CD8-positive, alpha-beta memory T cell (primary cell): ENCODE results near the gene ACAA1. TPM values are rescaled to one million over a fixed set of nuclear protein-coding genes. Genes with fewer than 3 reads are reported as not detected.
"Not testable (repeated sequence)": the region's sequence is repeated elsewhere in the genome, so short reads cannot be mapped to it uniquely, and the experiment has no call there.

Source experiments
- CTCF ChIA-PET: fragments of 350-600 bp; sonication (Branson Sonifier 250); formaldehyde crosslinking; loops from one replicate; lab custom pipeline; 2021; ENCODE audit warnings: antibody characterized with exemption; lab: Charles Lee
- POLR2A ChIA-PET: fragments of 350-600 bp; sonication (Branson Sonifier 250); formaldehyde crosslinking; loops from one replicate; lab custom pipeline; 2021; ENCODE audit warnings: antibody characterized with exemption; lab: Charles Lee
- DNase-seq, 5 donors: peaks; one replicate each; pipeline versions ENCODE4 v3.0.0 to v3.0.0-alpha.2; 2020 to 2022; ENCODE audit warnings: mixed read lengths in 1 of 5
- H3K27ac ChIP-seq: one replicate; pipeline ENCODE4 v1.7.0; 2013; ENCODE audit warnings: low read depth, mild to moderate bottlenecking, low read length, moderate library complexity
- H3K27me3 ChIP-seq: 2 replicates; pipeline ENCODE4 v1.7.0; 2013; ENCODE audit warnings: low read length, mild to moderate bottlenecking; ENCODE audit not compliant: insufficient read depth, poor library complexity, severe bottlenecking
- H3K36me3 ChIP-seq: 2 replicates; pipeline ENCODE4 v1.7.0; 2013; ENCODE audit warnings: mild to moderate bottlenecking, low read length, moderate library complexity; ENCODE audit not compliant: insufficient read depth
- H3K4me1 ChIP-seq: 2 replicates; pipeline ENCODE4 v1.7.0; 2013; ENCODE audit warnings: mild to moderate bottlenecking, low read length, moderate library complexity; ENCODE audit not compliant: insufficient read depth
- H3K4me3 ChIP-seq: 2 replicates; pipeline ENCODE4 v1.7.0; 2013; ENCODE audit warnings: mild to moderate bottlenecking, low read length
- H3K9me3 ChIP-seq: 2 replicates; pipeline ENCODE4 v1.7.0; 2013; ENCODE audit warnings: mild to moderate bottlenecking, low read length
- H3K27ac Mint-ChIP-seq, 8 donors: one replicate each; pipeline ENCODE4 v1.8.0; 2020 to 2021; ENCODE audit warnings: mixed read lengths in 8 of 8, mild to moderate bottlenecking in 6 of 8, inconsistent platforms in 3 of 8, moderate library complexity in 3 of 8
- H3K27me3 Mint-ChIP-seq, 2 donors: one replicate each; pipeline ENCODE4 v1.8.0; 2020 to 2021; ENCODE audit warnings: mixed read lengths in 2 of 2, mild to moderate bottlenecking in 1 of 2, moderate library complexity in 1 of 2
- H3K36me3 Mint-ChIP-seq, 3 donors: one replicate each; pipeline ENCODE4 v1.8.0; 2020 to 2021; ENCODE audit warnings: mixed read lengths in 3 of 3, inconsistent platforms in 1 of 3, mild to moderate bottlenecking in 1 of 3
- H3K4me1 Mint-ChIP-seq, 3 donors: one replicate each; pipeline ENCODE4 v1.8.0; 2020 to 2021; ENCODE audit warnings: mixed read lengths in 3 of 3, inconsistent platforms in 1 of 3, mild to moderate bottlenecking in 1 of 3
- H3K4me3 Mint-ChIP-seq, 7 donors: one replicate each; pipeline ENCODE4 v1.8.0; 2020 to 2021; ENCODE audit warnings: mixed read lengths in 7 of 7, mild to moderate bottlenecking in 6 of 7, moderate library complexity in 4 of 7, inconsistent platforms in 2 of 7
- H3K9me3 Mint-ChIP-seq, 5 donors: one replicate each; pipeline ENCODE4 v1.8.0; 2020 to 2022; ENCODE audit warnings: mixed read lengths in 5 of 5, mild to moderate bottlenecking in 3 of 5, moderate library complexity in 2 of 5, inconsistent platforms in 1 of 5
- polyA plus RNA-seq: library from polyadenylated mRNA; unstranded; fragments of 300-500 nt; fragmentation: Illumina TruSeq; gene quantifications from one replicate; pipeline ENCODE4 v1.2.3, GENCODE V29; 2021
- total RNA-seq, 2 experiments: library from RNA; stranded (reverse); gene quantifications; one replicate each; pipeline ENCODE4 v1.2.3, GENCODE V29; 2021

Gene ACAA1
- total and polyA plus RNA-seq, 3 experiments from 2014 or later, result 49.0 to 67.4 (median 67.1) TPM

- no peaks in the 10 kb centered on the region for H3K4me1 ChIP-seq
- peak; percentile 35 to 81 (median 44) for DNase-seq
- ChIA-PET CTCF (no interaction called here), POLR2A (no interaction called here)
- Mint-ChIP-seq H3K9me3 (peaks cover 9 to 15% (median 10%) of the 10 kb centered on the region in 5 donors), H3K27me3 (peaks cover 0 to 2% of the 10 kb centered on the region in 2 donors), H3K27ac (peak overlapping the region; percentile 31 to 92 (median 77)), H3K4me1 (peaks cover 0 to 8% (median 6%) of the 10 kb centered on the region in 3 donors), H3K4me3 (peak overlapping the region in 5 of 7 donors; percentile 16 to 69 (median 18)), H3K36me3 (peaks cover 0 to 4% (median 4%) of the 10 kb centered on the region in 3 donors)
- H3K27me3 ChIP-seq, result no peaks in the 10 kb centered on the region
- H3K9me3 ChIP-seq, result peaks cover 8% of the 10 kb centered on the region
- no peak overlapping the region for H3K4me3 ChIP-seq
- no peaks in the 10 kb centered on the region for H3K36me3 ChIP-seq
- H3K27ac ChIP-seq, result no peak overlapping the region
These were observed 52.3 kb downstream of the ACAA1 start for GRCh38 chr3:38084334-38085310.

GRCh38 chr3:38083871-38084333 is 53.0 kb downstream of the ACAA1 start:
- CTCF ChIA-PET, result no interaction called here

GRCh38 chr3:38083254-38083653 is 53.7 kb downstream of the ACAA1 start:
- peaks cover 9 to 15% (median 10%) of the 10 kb centered on the region in 5 donors for H3K9me3 Mint-ChIP-seq
- H3K27me3 Mint-ChIP-seq, H3K9me3 ChIP-seq, H3K4me1 ChIP-seq, H3K4me3 ChIP-seq, H3K27ac ChIP-seq, H3K36me3 Mint-ChIP-seq, H3K4me1 Mint-ChIP-seq, DNase-seq, H3K36me3 ChIP-seq, POLR2A ChIA-PET, CTCF ChIA-PET, H3K27me3 ChIP-seq: not testable (repeated sequence)
- H3K4me3 Mint-ChIP-seq, result peak overlapping the region in 1 of 7 donors; percentile 36
- H3K27ac Mint-ChIP-seq, result peak overlapping the region in 2 of 8 donors; percentile 20 to 58

More at GRCh38 chr3:38083871-38084333, 53.0 kb downstream of the ACAA1 start:
- Histone ChIP-seq H3K4me3 (no peak overlapping the region), H3K36me3 (no peaks in the 10 kb centered on the region), H3K27ac (no peak overlapping the region), H3K4me1 (no peaks in the 10 kb centered on the region), H3K27me3 (no peaks in the 10 kb centered on the region), H3K9me3 (peaks cover 8% of the 10 kb centered on the region)
- peaks cover 9 to 15% (median 10%) of the 10 kb centered on the region in 5 donors for H3K9me3 Mint-ChIP-seq
- peaks cover 0 to 4% (median 4%) of the 10 kb centered on the region in 3 donors for H3K36me3 Mint-ChIP-seq
- POLR2A ChIA-PET, result no interaction called here
- H3K27ac Mint-ChIP-seq, result peak overlapping the region in 7 of 8 donors; percentile 5 to 91 (median 29)
- H3K4me3 Mint-ChIP-seq, result peak overlapping the region in 4 of 7 donors; percentile 16 to 49 (median 24)
- peak in 1 of 5 donors; percentile 10 for DNase-seq
- peaks cover 0 to 8% (median 6%) of the 10 kb centered on the region in 3 donors for H3K4me1 Mint-ChIP-seq
- peaks cover 0 to 2% of the 10 kb centered on the region in 2 donors for H3K27me3 Mint-ChIP-seq

GRCh38 chr3:38082296-38082695 is 54.6 kb downstream of the ACAA1 start:
- H3K27me3 ChIP-seq, H3K27me3 Mint-ChIP-seq, H3K4me1 Mint-ChIP-seq, H3K4me1 ChIP-seq, H3K27ac ChIP-seq, POLR2A ChIA-PET, CTCF ChIA-PET, H3K36me3 ChIP-seq, H3K36me3 Mint-ChIP-seq, DNase-seq, H3K9me3 ChIP-seq, H3K4me3 Mint-ChIP-seq, H3K4me3 ChIP-seq: not testable (repeated sequence)
- peaks cover 9 to 15% (median 10%) of the 10 kb centered on the region in 5 donors for H3K9me3 Mint-ChIP-seq
- peak overlapping the region in 2 of 8 donors; percentile 6 to 20 for H3K27ac Mint-ChIP-seq

- H3K4me3 Mint-ChIP-seq, H3K27me3 ChIP-seq, H3K27me3 Mint-ChIP-seq, DNase-seq, H3K36me3 ChIP-seq, CTCF ChIA-PET, H3K27ac ChIP-seq, H3K36me3 Mint-ChIP-seq, POLR2A ChIA-PET, H3K4me1 ChIP-seq, H3K9me3 Mint-ChIP-seq, H3K4me1 Mint-ChIP-seq, H3K9me3 ChIP-seq, H3K4me3 ChIP-seq: not testable (repeated sequence)
- H3K27ac Mint-ChIP-seq, result peak overlapping the region in 2 of 8 donors; percentile 51 to 71
These were observed 59.9 kb downstream of the ACAA1 start for GRCh38 chr3:38077073-38077472.

Other genes starting within 250 kb of the ACAA1 start
- 10 to 100 TPM; 14.7 to 15.8 TPM for gene VILL, start 146.3 kb downstream of the ACAA1 start, total RNA-seq
- gene VILL, start 146.3 kb downstream of the ACAA1 start, polyA plus RNA-seq, result 16.8 TPM
- 10 to 100 TPM; 12.8 to 18.5 TPM for gene PLCD1, start 107.5 kb downstream of the ACAA1 start, total RNA-seq
- gene PLCD1, start 107.5 kb downstream of the ACAA1 start, polyA plus RNA-seq, result 36.4 TPM
- gene DLEC1, start 97.9 kb downstream of the ACAA1 start, total RNA-seq, result 1 to 10 TPM; 1.0 to 1.3 TPM
- 0.56 TPM for gene DLEC1, start 97.9 kb downstream of the ACAA1 start, polyA plus RNA-seq
- gene MYD88, start 1.5 kb upstream of the ACAA1 start, total RNA-seq, result 10 to 100 TPM; 32.9 to 35.9 TPM
- gene MYD88, start 1.5 kb upstream of the ACAA1 start, polyA plus RNA-seq, result 108 TPM
- 10 to 100 TPM; 56.3 to 60.0 TPM for gene OXSR1, start 28.4 kb upstream of the ACAA1 start, total RNA-seq
- 16.4 TPM for gene OXSR1, start 28.4 kb upstream of the ACAA1 start, polyA plus RNA-seq
- gene SLC22A13, start 128.7 kb upstream of the ACAA1 start, total RNA-seq, result under 1 TPM; 0.28 to 0.44 TPM
- gene SLC22A13, start 128.7 kb upstream of the ACAA1 start, polyA plus RNA-seq, result 0.12 TPM
- gene SLC22A14, start 145.2 kb upstream of the ACAA1 start, total RNA-seq, result not detected
- not detected for gene SLC22A14, start 145.2 kb upstream of the ACAA1 start, polyA plus RNA-seq
- 1 to 10 TPM; 5.7 to 6.2 TPM for gene XYLB, start 209.7 kb upstream of the ACAA1 start, total RNA-seq
- 0.15 TPM for gene XYLB, start 209.7 kb upstream of the ACAA1 start, polyA plus RNA-seq